Measurements from ENCODE around the gene ZNF664.

ZNF664 gene

GRCh38 chr12:124032265-124032886 is 59.4 kb downstream of the ZNF664 start:
- no peak overlapping the region for H3K9ac ChIP-seq (ENCODE audit: low read length)
- no peaks in the 10 kb centered on the region for H3K4me1 ChIP-seq (ENCODE audit: insufficient read depth, low read length)
- H3K36me3 ChIP-seq (ENCODE audit: insufficient read depth, low read length): no peaks in the 10 kb centered on the region
- no peak overlapping the region for H3K27ac ChIP-seq (ENCODE audit: low read depth, low read length)
- H3K4me3 ChIP-seq (ENCODE audit: low read depth in 1 of 2, low read length in 2 of 2): no peak overlapping the region
- H3K9me3 ChIP-seq (ENCODE audit: low read length): no peaks in the 10 kb centered on the region
- H3K27me3 ChIP-seq (ENCODE audit: control insufficient read depth in 1 of 2, insufficient read depth in 2 of 2, low read length in 2 of 2): no peaks in the 10 kb centered on the region

- H3K9me3 ChIP-seq (ENCODE audit: low read length): no peaks in the 10 kb centered on the region
- no peaks in the 10 kb centered on the region for H3K27me3 ChIP-seq (ENCODE audit: control insufficient read depth in 1 of 2, insufficient read depth in 2 of 2, low read length in 2 of 2)
- no peaks in the 10 kb centered on the region for H3K36me3 ChIP-seq (ENCODE audit: insufficient read depth, low read length)
- no peaks in the 10 kb centered on the region for H3K4me1 ChIP-seq (ENCODE audit: insufficient read depth, low read length)
- H3K27ac ChIP-seq (ENCODE audit: low read depth, low read length): no peak overlapping the region
- H3K9ac ChIP-seq (ENCODE audit: low read length): no peak overlapping the region
- no peak overlapping the region for H3K4me3 ChIP-seq (ENCODE audit: low read depth in 1 of 2, low read length in 2 of 2)
These were observed 60.8 kb downstream of the ZNF664 start for GRCh38 chr12:124033859-124034258.

GRCh38 chr12:124034297-124034696 is 61.3 kb downstream of the ZNF664 start:
- no peak overlapping the region for H3K27ac ChIP-seq (ENCODE audit: low read depth, low read length)
- H3K4me3 ChIP-seq (ENCODE audit: low read depth in 1 of 2, low read length in 2 of 2): no peak overlapping the region
- H3K9me3 ChIP-seq (ENCODE audit: low read length): no peaks in the 10 kb centered on the region
- H3K27me3 ChIP-seq (ENCODE audit: control insufficient read depth in 1 of 2, insufficient read depth in 2 of 2, low read length in 2 of 2): no peaks in the 10 kb centered on the region
- H3K4me1 ChIP-seq (ENCODE audit: insufficient read depth, low read length): no peaks in the 10 kb centered on the region
- no peaks in the 10 kb centered on the region for H3K36me3 ChIP-seq (ENCODE audit: insufficient read depth, low read length)
- H3K9ac ChIP-seq (ENCODE audit: low read length): no peak overlapping the region

GRCh38 chr12:124035163-124035562 is 62.1 kb downstream of the ZNF664 start:
- H3K4me3 ChIP-seq (ENCODE audit: low read depth in 1 of 2, low read length in 2 of 2): no peak overlapping the region
- no peaks in the 10 kb centered on the region for H3K4me1 ChIP-seq (ENCODE audit: insufficient read depth, low read length)
- H3K27me3 ChIP-seq (ENCODE audit: control insufficient read depth in 1 of 2, insufficient read depth in 2 of 2, low read length in 2 of 2): no peaks in the 10 kb centered on the region
- no peaks in the 10 kb centered on the region for H3K9me3 ChIP-seq (ENCODE audit: low read length)
- no peaks in the 10 kb centered on the region for H3K36me3 ChIP-seq (ENCODE audit: insufficient read depth, low read length)
- H3K27ac ChIP-seq (ENCODE audit: low read depth, low read length): no peak overlapping the region
- H3K9ac ChIP-seq (ENCODE audit: low read length): no peak overlapping the region

GRCh38 chr12:124036171-124036598 is 63.2 kb downstream of the ZNF664 start:
- no peaks in the 10 kb centered on the region for H3K4me1 ChIP-seq (ENCODE audit: insufficient read depth, low read length)
- H3K9me3 ChIP-seq (ENCODE audit: low read length): no peaks in the 10 kb centered on the region
- no peak overlapping the region for H3K27ac ChIP-seq (ENCODE audit: low read depth, low read length)
- H3K9ac ChIP-seq (ENCODE audit: low read length): no peak overlapping the region
- H3K27me3 ChIP-seq (ENCODE audit: control insufficient read depth in 1 of 2, insufficient read depth in 2 of 2, low read length in 2 of 2): no peaks in the 10 kb centered on the region
- H3K4me3 ChIP-seq (ENCODE audit: low read depth in 1 of 2, low read length in 2 of 2): no peak overlapping the region
- no peaks in the 10 kb centered on the region for H3K36me3 ChIP-seq (ENCODE audit: insufficient read depth, low read length)

GRCh38 chr12:124036657-124037109 is 63.7 kb downstream of the ZNF664 start:
- Histone ChIP-seq H3K9me3 (ENCODE audit: low read length) (no peaks in the 10 kb centered on the region), H3K27me3 (ENCODE audit: control insufficient read depth in 1 of 2, insufficient read depth in 2 of 2, low read length in 2 of 2) (no peaks in the 10 kb centered on the region), H3K9ac (ENCODE audit: low read length) (no peak overlapping the region), H3K36me3 (ENCODE audit: insufficient read depth, low read length) (no peaks in the 10 kb centered on the region), H3K4me3 (ENCODE audit: low read depth in 1 of 2, low read length in 2 of 2) (no peak overlapping the region), H3K4me1 (ENCODE audit: insufficient read depth, low read length) (no peaks in the 10 kb centered on the region), H3K27ac (ENCODE audit: low read depth, low read length) (no peak overlapping the region)

GRCh38 chr12:124037331-124037730 is 64.3 kb downstream of the ZNF664 start:
- Histone ChIP-seq H3K4me1 (ENCODE audit: insufficient read depth, low read length) (no peaks in the 10 kb centered on the region), H3K27ac (ENCODE audit: low read depth, low read length) (no peak overlapping the region), H3K36me3 (ENCODE audit: insufficient read depth, low read length) (no peaks in the 10 kb centered on the region), H3K4me3 (ENCODE audit: low read depth in 1 of 2, low read length in 2 of 2) (no peak overlapping the region), H3K9ac (ENCODE audit: low read length) (no peak overlapping the region), H3K27me3 (ENCODE audit: control insufficient read depth in 1 of 2, insufficient read depth in 2 of 2, low read length in 2 of 2) (no peaks in the 10 kb centered on the region), H3K9me3 (ENCODE audit: low read length) (no peaks in the 10 kb centered on the region)

GRCh38 chr12:124039276-124039675 is 66.3 kb downstream of the ZNF664 start:
- no peaks in the 10 kb centered on the region for H3K4me1 ChIP-seq (ENCODE audit: insufficient read depth, low read length)
- H3K27me3 ChIP-seq (ENCODE audit: control insufficient read depth in 1 of 2, insufficient read depth in 2 of 2, low read length in 2 of 2): no peaks in the 10 kb centered on the region
- H3K4me3 ChIP-seq (ENCODE audit: low read depth in 1 of 2, low read length in 2 of 2): no peak overlapping the region

GRCh38 chr12:124040291-124040690 is 67.3 kb downstream of the ZNF664 start:
- no peaks in the 10 kb centered on the region for H3K27me3 ChIP-seq (ENCODE audit: control insufficient read depth in 1 of 2, insufficient read depth in 2 of 2, low read length in 2 of 2)
- no peak overlapping the region for H3K27ac ChIP-seq (ENCODE audit: low read depth, low read length)

More at GRCh38 chr12:124039276-124039675, 66.3 kb downstream of the ZNF664 start:
- no peaks in the 10 kb centered on the region for H3K36me3 ChIP-seq (ENCODE audit: insufficient read depth, low read length)
- no peak overlapping the region for H3K9ac ChIP-seq (ENCODE audit: low read length)
- no peak overlapping the region for H3K27ac ChIP-seq (ENCODE audit: low read depth, low read length)
- H3K9me3 ChIP-seq (ENCODE audit: low read length): no peaks in the 10 kb centered on the region

GRCh38 chr12:124040737-124041136 is 67.7 kb downstream of the ZNF664 start:
- Histone ChIP-seq H3K4me3 (ENCODE audit: low read depth in 1 of 2, low read length in 2 of 2) (no peak overlapping the region), H3K27me3 (ENCODE audit: control insufficient read depth in 1 of 2, insufficient read depth in 2 of 2, low read length in 2 of 2) (no peaks in the 10 kb centered on the region), H3K9ac (ENCODE audit: low read length) (no peak overlapping the region), H3K27ac (ENCODE audit: low read depth, low read length) (no peak overlapping the region), H3K4me1 (ENCODE audit: insufficient read depth, low read length) (no peaks in the 10 kb centered on the region), H3K9me3 (ENCODE audit: low read length) (no peaks in the 10 kb centered on the region), H3K36me3 (ENCODE audit: insufficient read depth, low read length) (no peaks in the 10 kb centered on the region)

More at GRCh38 chr12:124040291-124040690, 67.3 kb downstream of the ZNF664 start:
- Histone ChIP-seq H3K36me3 (ENCODE audit: insufficient read depth, low read length) (no peaks in the 10 kb centered on the region), H3K9me3 (ENCODE audit: low read length) (no peaks in the 10 kb centered on the region), H3K4me1 (ENCODE audit: insufficient read depth, low read length) (no peaks in the 10 kb centered on the region), H3K4me3 (ENCODE audit: low read depth in 1 of 2, low read length in 2 of 2) (no peak overlapping the region), H3K9ac (ENCODE audit: low read length) (no peak overlapping the region)

GRCh38 chr12:124041907-124042306 is 68.9 kb downstream of the ZNF664 start:
- H3K9me3 ChIP-seq (ENCODE audit: low read length): no peaks in the 10 kb centered on the region
- no peak overlapping the region for H3K4me3 ChIP-seq (ENCODE audit: low read depth in 1 of 2, low read length in 2 of 2)
- H3K9ac ChIP-seq (ENCODE audit: low read length): no peak overlapping the region

GRCh38 chr12:124044021-124044420 is 71.0 kb downstream of the ZNF664 start:
- Histone ChIP-seq H3K27me3 (ENCODE audit: control insufficient read depth in 1 of 2, insufficient read depth in 2 of 2, low read length in 2 of 2) (no peaks in the 10 kb centered on the region), H3K27ac (ENCODE audit: low read depth, low read length) (no peak overlapping the region), H3K9me3 (ENCODE audit: low read length) (no peaks in the 10 kb centered on the region), H3K9ac (ENCODE audit: low read length) (no peak overlapping the region), H3K36me3 (ENCODE audit: insufficient read depth, low read length) (no peaks in the 10 kb centered on the region), H3K4me3 (ENCODE audit: low read depth in 1 of 2, low read length in 2 of 2) (no peak overlapping the region), H3K4me1 (ENCODE audit: insufficient read depth, low read length) (no peaks in the 10 kb centered on the region)

More at GRCh38 chr12:124041907-124042306, 68.9 kb downstream of the ZNF664 start:
- H3K27ac ChIP-seq (ENCODE audit: low read depth, low read length): no peak overlapping the region
- no peaks in the 10 kb centered on the region for H3K36me3 ChIP-seq (ENCODE audit: insufficient read depth, low read length)
- no peaks in the 10 kb centered on the region for H3K4me1 ChIP-seq (ENCODE audit: insufficient read depth, low read length)
- H3K27me3 ChIP-seq (ENCODE audit: control insufficient read depth in 1 of 2, insufficient read depth in 2 of 2, low read length in 2 of 2): no peaks in the 10 kb centered on the region

All from muscle layer of colon (tissue), 2 donors.